ENCODE measurements around the gene SGSH.

GRCh38 chr17:80262291-80262690 is 42.2 kb upstream of the SGSH start:
- TF ChIP-seq CTCF (conservative IDR thresholded peaks at IDR 0.05): no peak
- no peak for TF ChIP-seq ZFX (IDR thresholded peaks at IDR 0.05)
